ENCODE data around the gene KANK4. TPM values are rescaled to one million over a fixed set of nuclear protein-coding genes. Genes with fewer than 3 reads are reported as not detected.

KANK4 gene
- total RNA-seq, 1 donor from 2014 or later: not detected

DNA sequence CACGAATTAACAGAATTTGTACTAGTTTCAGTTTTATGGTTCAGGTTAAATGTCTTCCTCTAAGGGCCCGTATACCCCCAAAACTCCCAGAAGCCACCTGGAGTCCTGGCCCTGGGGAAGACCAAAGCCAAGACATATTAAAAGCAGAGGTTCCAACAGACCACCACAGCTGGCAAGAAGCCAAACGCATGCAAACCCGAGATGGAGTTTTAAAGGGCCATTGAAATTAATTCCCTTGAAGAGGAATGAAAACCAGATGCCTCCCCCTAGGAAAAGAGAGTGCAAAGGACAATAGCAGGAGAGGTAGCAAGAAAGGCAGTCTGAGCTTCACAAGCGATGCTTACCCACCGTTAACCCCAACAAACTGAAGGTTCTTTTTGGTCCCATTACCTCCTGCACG is 48.1 kb downstream of the KANK4 start:
- Mint-ChIP-seq H3K4me1 (ENCODE audit: low read depth) (peaks cover 18% of the 10 kb centered on the region), H3K27ac (peak overlapping the region; percentile 21), H3K27me3 (ENCODE audit: insufficient read depth) (no peaks in the 10 kb centered on the region), H3K4me3 (no peak overlapping the region), H3K36me3 (ENCODE audit: low read depth) (no peaks in the 10 kb centered on the region), H3K9me3 (no peaks in the 10 kb centered on the region)
- DNase-seq (ENCODE audit: low spot score): no peak
- intact Hi-C loops (cut with micrococcal nuclease): loop anchor here (10.0 kb wide), 1 partner anchor 994 kb away; no protein-coding TSS in a partner anchor

DNA sequence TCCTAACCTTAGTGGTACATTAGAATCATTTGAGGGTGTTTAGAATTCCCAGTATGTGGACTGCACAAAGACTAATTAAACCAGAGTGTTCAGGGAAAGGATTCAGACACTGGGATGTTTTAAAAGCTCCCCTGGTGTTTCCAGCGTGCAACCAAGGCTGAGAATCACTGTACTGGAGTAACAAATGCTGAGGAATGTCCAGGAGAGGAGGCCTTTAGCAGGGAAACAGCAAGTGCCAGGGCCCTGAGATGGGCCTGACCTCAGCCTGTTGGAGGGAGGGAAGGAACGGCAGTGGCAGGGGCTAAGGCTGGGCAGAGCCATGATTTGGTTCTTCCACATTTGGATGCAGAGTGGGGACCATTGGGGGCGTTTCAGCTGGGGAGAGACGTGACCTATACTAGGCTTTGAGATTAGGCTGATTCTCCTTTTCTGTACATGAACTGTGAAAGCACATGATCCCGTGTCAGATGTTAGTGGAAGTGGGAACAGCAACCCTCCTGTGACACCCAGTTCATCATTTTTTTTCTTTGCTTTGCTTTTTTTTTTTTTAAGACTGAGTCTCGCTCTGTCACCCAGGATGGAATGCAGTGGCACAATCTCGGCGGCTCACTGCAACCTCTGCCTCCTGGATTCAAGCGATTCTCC is 49.3 kb downstream of the KANK4 start:
- peaks cover 18% of the 10 kb centered on the region for H3K4me1 Mint-ChIP-seq (ENCODE audit: low read depth)
- intact Hi-C loops (cut with micrococcal nuclease): loop anchor here (10.0 kb wide), 1 partner anchor 995 kb away; no protein-coding TSS in a partner anchor
- no peaks in the 10 kb centered on the region for H3K36me3 Mint-ChIP-seq (ENCODE audit: low read depth)
- no peaks in the 10 kb centered on the region for H3K9me3 Mint-ChIP-seq
- H3K4me3 Mint-ChIP-seq: no peak overlapping the region
- no peak for DNase-seq (ENCODE audit: low spot score)
- no peaks in the 10 kb centered on the region for H3K27me3 Mint-ChIP-seq (ENCODE audit: insufficient read depth)
- H3K27ac Mint-ChIP-seq: no peak overlapping the region

DNA sequence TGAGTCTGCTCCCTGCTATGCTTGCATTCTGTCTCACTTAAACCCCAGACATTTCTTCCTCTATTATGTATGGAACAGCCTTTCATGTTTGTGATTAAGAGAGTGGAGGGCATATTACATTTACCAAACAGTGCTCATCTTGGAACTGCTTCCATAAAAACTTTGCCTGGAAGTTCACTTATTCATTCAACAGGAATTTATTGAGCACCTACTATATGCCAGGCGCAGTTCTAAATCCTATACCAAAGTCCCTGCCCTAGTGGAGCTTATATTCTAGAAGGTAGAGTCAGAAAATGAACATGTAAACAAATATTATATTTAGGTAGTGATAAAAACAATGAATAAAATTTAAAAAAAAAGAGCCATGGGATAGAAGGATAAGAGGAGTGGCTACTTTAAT is 49.8 kb downstream of the KANK4 start:
- no peaks in the 10 kb centered on the region for H3K27me3 Mint-ChIP-seq (ENCODE audit: insufficient read depth)
- H3K4me3 Mint-ChIP-seq: no peak overlapping the region
- no peak overlapping the region for H3K27ac Mint-ChIP-seq
- H3K36me3 Mint-ChIP-seq (ENCODE audit: low read depth): no peaks in the 10 kb centered on the region
- peaks cover 18% of the 10 kb centered on the region for H3K4me1 Mint-ChIP-seq (ENCODE audit: low read depth)
- H3K9me3 Mint-ChIP-seq: no peaks in the 10 kb centered on the region
- intact Hi-C loops (cut with micrococcal nuclease): no loop called here
- DNase-seq (ENCODE audit: low spot score): no peak

GRCh38 chr1:62268315-62268714 is 50.9 kb downstream of the KANK4 start:
- Mint-ChIP-seq H3K4me1 (ENCODE audit: low read depth) (peaks cover 18% of the 10 kb centered on the region), H3K27ac (no peak overlapping the region), H3K4me3 (no peak overlapping the region), H3K36me3 (ENCODE audit: low read depth) (no peaks in the 10 kb centered on the region), H3K9me3 (no peaks in the 10 kb centered on the region), H3K27me3 (ENCODE audit: insufficient read depth) (no peaks in the 10 kb centered on the region)
- no peak for DNase-seq (ENCODE audit: low spot score)
- intact Hi-C loops (cut with micrococcal nuclease): no loop called here

GRCh38 chr1:62265956-62266935 is 53.0 kb downstream of the KANK4 start:
- H3K27me3 Mint-ChIP-seq (ENCODE audit: insufficient read depth): peaks cover 2% of the 10 kb centered on the region
- DNase-seq (ENCODE audit: low spot score): no peak
- peaks cover 4% of the 10 kb centered on the region for H3K4me1 Mint-ChIP-seq (ENCODE audit: low read depth)
- no peaks in the 10 kb centered on the region for H3K9me3 Mint-ChIP-seq
- intact Hi-C loops (cut with micrococcal nuclease): no loop called here
- no peaks in the 10 kb centered on the region for H3K36me3 Mint-ChIP-seq (ENCODE audit: low read depth)
- no peak overlapping the region for H3K4me3 Mint-ChIP-seq
- no peak overlapping the region for H3K27ac Mint-ChIP-seq

DNA sequence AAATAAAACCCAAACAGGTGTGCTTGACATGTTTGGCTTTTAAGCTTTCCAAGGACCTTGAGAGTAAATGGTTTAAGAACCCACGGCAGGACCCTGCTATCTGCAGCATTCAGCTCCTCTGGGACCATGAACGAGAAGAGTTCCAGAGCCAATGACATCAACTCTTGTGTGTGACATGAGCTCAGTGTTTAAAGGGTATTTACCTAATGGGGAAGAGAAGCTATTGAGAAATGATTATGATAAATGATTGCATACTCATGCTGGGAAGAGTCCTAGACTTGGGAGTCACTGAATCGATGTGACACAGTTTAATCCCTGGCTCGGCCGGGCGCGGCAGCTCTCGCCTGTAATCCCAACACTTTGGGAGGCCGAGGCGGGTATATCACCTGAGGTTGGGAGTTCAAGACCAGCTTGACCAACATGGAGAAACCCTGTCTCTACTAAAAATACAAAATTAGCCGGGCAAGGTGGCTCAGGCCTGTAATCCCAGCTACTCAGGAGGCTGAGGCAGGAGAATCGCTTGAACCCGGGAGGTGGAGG is 55.4 kb downstream of the KANK4 start:
- Mint-ChIP-seq H3K27me3 (ENCODE audit: insufficient read depth) (peaks cover 2% of the 10 kb centered on the region), H3K4me3 (no peak overlapping the region), H3K27ac (no peak overlapping the region), H3K4me1 (ENCODE audit: low read depth) (no peaks in the 10 kb centered on the region), H3K9me3 (no peaks in the 10 kb centered on the region), H3K36me3 (ENCODE audit: low read depth) (no peaks in the 10 kb centered on the region)
- no peak for DNase-seq (ENCODE audit: low spot score)
- intact Hi-C loops (cut with micrococcal nuclease): no loop called here

DNA sequence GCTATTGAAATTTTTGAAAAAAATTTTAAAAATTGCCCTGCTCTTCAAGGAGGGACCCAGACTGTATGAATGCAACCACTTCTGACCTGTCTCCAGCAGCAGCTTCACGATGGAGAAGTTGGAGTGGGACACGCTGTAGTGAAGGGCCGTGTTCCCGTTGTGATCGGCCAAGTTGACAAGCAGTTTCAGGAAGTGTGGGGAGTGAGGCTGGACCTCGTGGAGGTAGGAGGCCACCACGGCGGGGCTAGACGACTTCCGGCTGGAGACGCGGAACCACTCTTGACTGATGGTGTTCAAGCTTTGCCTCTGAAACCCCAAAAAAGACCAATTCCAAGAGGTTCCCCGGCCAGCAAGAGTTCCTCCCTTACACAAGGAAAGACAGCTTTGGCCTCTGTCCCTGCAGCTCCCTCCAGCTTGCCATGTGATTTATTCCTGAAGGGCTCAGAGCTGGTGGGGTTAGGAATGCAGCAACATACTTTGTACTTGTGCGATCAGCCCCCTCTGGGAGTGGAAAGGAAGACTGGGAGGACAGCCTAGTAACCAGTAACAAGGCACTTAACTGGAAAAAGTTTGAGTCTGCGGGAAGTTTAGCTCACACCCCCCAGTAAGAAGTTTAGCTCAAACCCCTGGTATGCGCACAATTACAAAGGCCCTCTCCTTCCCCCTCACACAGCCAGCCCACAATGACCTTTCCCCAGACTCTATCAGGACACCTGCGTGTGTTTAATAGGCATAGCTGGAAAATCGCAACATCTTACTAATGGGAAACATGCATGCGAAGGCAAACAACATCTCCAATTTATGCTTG is 56.0 kb downstream of the KANK4 start:
- Mint-ChIP-seq H3K27me3 (ENCODE audit: insufficient read depth) (peaks cover 2% of the 10 kb centered on the region), H3K9me3 (no peaks in the 10 kb centered on the region), H3K4me3 (no peak overlapping the region), H3K4me1 (ENCODE audit: low read depth) (no peaks in the 10 kb centered on the region), H3K36me3 (ENCODE audit: low read depth) (no peaks in the 10 kb centered on the region), H3K27ac (no peak overlapping the region)
- intact Hi-C loops (cut with micrococcal nuclease): no loop called here
- DNase-seq (ENCODE audit: low spot score): no peak

GRCh38 chr1:62260688-62261087 is 58.5 kb downstream of the KANK4 start:
- no peaks in the 10 kb centered on the region for H3K36me3 Mint-ChIP-seq (ENCODE audit: low read depth)

DNA sequence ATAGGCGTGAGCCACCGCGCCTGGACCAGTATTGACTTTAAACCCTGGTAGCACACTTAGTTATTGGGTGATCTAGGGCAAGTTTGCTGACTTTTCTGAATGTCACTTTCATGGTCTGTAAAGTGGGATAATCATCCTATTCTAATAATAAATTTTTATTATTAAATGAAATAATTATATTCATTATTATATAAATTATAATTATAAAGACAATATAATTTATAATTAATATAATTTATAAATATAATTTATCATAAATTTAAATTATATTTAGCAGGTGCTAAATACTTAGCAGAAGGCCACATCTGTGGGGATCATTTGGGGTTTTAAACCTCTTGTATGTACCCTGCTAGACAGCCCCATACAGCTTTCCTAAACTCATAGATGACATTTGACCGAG is 59.7 kb downstream of the KANK4 start:
- H3K9me3 Mint-ChIP-seq: no peaks in the 10 kb centered on the region
- H3K36me3 Mint-ChIP-seq (ENCODE audit: low read depth): no peaks in the 10 kb centered on the region
- peaks cover 2% of the 10 kb centered on the region for H3K27me3 Mint-ChIP-seq (ENCODE audit: insufficient read depth)
- intact Hi-C loops (cut with micrococcal nuclease): no loop called here
- H3K4me3 Mint-ChIP-seq: no peak overlapping the region
- no peaks in the 10 kb centered on the region for H3K4me1 Mint-ChIP-seq (ENCODE audit: low read depth)
- DNase-seq (ENCODE audit: low spot score): no peak
- no peak overlapping the region for H3K27ac Mint-ChIP-seq

More at GRCh38 chr1:62260688-62261087, 58.5 kb downstream of the KANK4 start:
- H3K27me3 Mint-ChIP-seq (ENCODE audit: insufficient read depth): peaks cover 2% of the 10 kb centered on the region
- no peak overlapping the region for H3K4me3 Mint-ChIP-seq
- H3K9me3 Mint-ChIP-seq: no peaks in the 10 kb centered on the region
- no peak for DNase-seq (ENCODE audit: low spot score)
- intact Hi-C loops (cut with micrococcal nuclease): no loop called here
- no peak overlapping the region for H3K27ac Mint-ChIP-seq
- H3K4me1 Mint-ChIP-seq (ENCODE audit: low read depth): no peaks in the 10 kb centered on the region

DNA sequence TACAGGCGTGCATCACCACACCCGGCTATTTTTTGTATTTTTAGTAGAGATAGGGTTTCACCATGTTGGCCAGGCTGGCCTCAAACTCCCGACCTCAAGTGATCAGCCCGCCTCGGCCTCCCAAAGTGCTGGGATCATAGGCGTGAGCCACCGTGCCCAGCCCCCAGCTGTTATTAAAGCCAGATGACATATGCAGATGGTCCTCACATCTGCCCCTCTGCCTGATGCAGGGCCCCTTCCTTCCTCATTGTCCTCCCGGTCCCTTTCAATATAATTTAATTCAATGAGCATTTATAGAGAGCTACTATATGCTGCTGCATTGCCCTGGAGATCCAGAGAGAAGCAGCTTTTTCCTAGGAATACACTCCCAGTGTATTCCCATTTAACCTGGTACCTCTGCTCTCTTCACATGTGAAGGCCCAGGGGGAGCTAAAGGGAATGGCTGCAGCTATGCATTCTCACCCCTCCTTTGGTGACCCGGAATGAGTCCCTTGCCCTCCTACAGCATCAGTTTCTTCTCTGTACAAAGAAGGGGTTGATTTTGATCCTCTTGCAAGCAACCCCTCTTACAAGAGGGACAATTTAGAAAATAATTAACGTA is 69.0 kb downstream of the KANK4 start:
- no peaks in the 10 kb centered on the region for H3K36me3 Mint-ChIP-seq (ENCODE audit: low read depth)
- no peaks in the 10 kb centered on the region for H3K4me1 Mint-ChIP-seq (ENCODE audit: low read depth)
- DNase-seq (ENCODE audit: low spot score): no peak
- intact Hi-C loops (cut with micrococcal nuclease): no loop called here
- no peak overlapping the region for H3K27ac Mint-ChIP-seq
- no peak overlapping the region for H3K4me3 Mint-ChIP-seq
- peaks cover 2% of the 10 kb centered on the region for H3K27me3 Mint-ChIP-seq (ENCODE audit: insufficient read depth)
- no peaks in the 10 kb centered on the region for H3K9me3 Mint-ChIP-seq

- H3K27me3 Mint-ChIP-seq (ENCODE audit: insufficient read depth): peaks cover 2% of the 10 kb centered on the region
- H3K4me1 Mint-ChIP-seq (ENCODE audit: low read depth): no peaks in the 10 kb centered on the region
- no peak for DNase-seq (ENCODE audit: low spot score)
- H3K4me3 Mint-ChIP-seq: no peak overlapping the region
- no peaks in the 10 kb centered on the region for H3K36me3 Mint-ChIP-seq (ENCODE audit: low read depth)
- H3K9me3 Mint-ChIP-seq: no peaks in the 10 kb centered on the region
- intact Hi-C loops (cut with micrococcal nuclease): no loop called here
- no peak overlapping the region for H3K27ac Mint-ChIP-seq
These were observed 71.7 kb downstream of the KANK4 start for GRCh38 chr1:62247391-62248168.

DNA sequence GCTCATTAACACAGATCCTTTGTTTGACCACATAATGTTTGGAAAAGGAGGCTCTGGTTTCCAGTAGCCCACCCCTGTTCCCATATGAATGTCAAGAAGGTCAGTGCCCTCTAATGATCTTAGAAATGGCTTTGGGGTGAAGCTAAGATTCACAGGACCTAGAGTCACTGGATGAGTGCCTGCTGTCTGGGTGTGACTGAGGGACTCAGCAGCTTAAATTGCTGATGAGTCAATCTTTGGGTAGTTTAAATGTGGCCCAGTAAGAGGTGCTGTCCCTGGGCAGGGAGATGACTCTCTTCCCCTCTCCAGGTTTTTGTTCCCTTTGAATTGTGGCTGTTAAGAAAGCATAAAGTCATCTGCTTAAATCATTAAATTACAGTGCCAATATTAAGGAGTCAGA is 74.0 kb downstream of the KANK4 start:
- no peaks in the 10 kb centered on the region for H3K27me3 Mint-ChIP-seq (ENCODE audit: insufficient read depth)
- H3K27ac Mint-ChIP-seq: no peak overlapping the region
- H3K9me3 Mint-ChIP-seq: no peaks in the 10 kb centered on the region
- H3K4me1 Mint-ChIP-seq (ENCODE audit: low read depth): no peaks in the 10 kb centered on the region
- DNase-seq (ENCODE audit: low spot score): no peak
- intact Hi-C loops (cut with micrococcal nuclease): no loop called here
- H3K4me3 Mint-ChIP-seq: no peak overlapping the region
- H3K36me3 Mint-ChIP-seq (ENCODE audit: low read depth): no peaks in the 10 kb centered on the region
